NT2/D1 (cell line): ENCODE data around the gene NRXN2.

Experiments
- YY1 ChIP-seq: IDR thresholded peaks from 2 replicates; pipeline ENCODE4 v1.6.1; 2011; ENCODE audit not compliant: insufficient read length, insufficient read depth
- ZNF274 ChIP-seq: IDR thresholded peaks from 2 replicates; pipeline ENCODE4 v1.6.1; 2011; ENCODE audit warnings: mild to moderate bottlenecking, low read depth, low read length

DNA sequence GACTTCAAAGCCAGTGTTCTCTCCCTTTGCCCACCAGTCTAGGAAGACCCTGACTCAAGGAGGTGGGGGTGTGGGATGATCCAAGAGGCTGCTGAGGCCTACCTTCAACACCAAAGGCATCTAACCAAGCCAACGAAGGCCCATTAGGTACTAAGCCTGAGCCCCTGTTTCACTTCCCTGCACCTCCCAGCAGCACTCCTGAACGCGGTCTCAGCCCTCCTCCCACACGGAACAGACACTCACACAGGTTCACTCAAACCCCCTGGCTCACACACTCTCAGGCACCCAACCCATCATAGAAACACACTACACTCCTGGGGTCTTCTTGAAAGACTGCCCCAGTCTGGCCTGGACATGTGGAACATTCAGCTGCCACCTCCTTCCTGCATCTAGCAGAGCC, 91.3 kb downstream of the NRXN2 start:
- TF ChIP-seq YY1 (no peak), ZNF274 (no peak)
